ENCODE data around the gene SMIM7.

SMIM7 gene

GRCh38 chr19:16628984-16629691 is 30.8 kb downstream of the SMIM7 start:
- H3K4me2 ChIP-seq (ENCODE audit: low read length) = peak overlapping the region; percentile 82
- H3K79me2 ChIP-seq (ENCODE audit: control insufficient read depth, low read length) = peaks cover 46% of the 10 kb centered on the region
- H3K9me2 ChIP-seq (replicated peaks; ENCODE audit: control insufficient read depth, low read length) = no peaks in the 10 kb centered on the region
- TF ChIP-seq EZH2phosphoT487 (IDR thresholded peaks at IDR 0.05; ENCODE audit: borderline replicate concordance, low read length) (no peak), CTCF (IDR thresholded peaks at IDR 0.05; ENCODE audit: low read depth, low read length, poor library complexity, severe bottlenecking) (no peak)
- peaks cover 24% of the 10 kb centered on the region for H4K20me1 ChIP-seq (ENCODE audit: control insufficient read depth, insufficient read depth, low read depth, low read length)
- no peaks in the 10 kb centered on the region for H3K27me3 ChIP-seq (ENCODE audit: control insufficient read depth, low read length)
- H3F3A ChIP-seq (ENCODE audit: control insufficient read depth, insufficient read depth) = peaks cover 22% of the 10 kb centered on the region
- peaks cover 60% of the 10 kb centered on the region for H3K36me3 ChIP-seq (ENCODE audit: control insufficient read depth, low read length)
- H3K4me3 ChIP-seq (ENCODE audit: low read length) = peak overlapping the region; percentile 91
- no peaks in the 10 kb centered on the region for H3K9me3 ChIP-seq (ENCODE audit: control insufficient read depth, insufficient read depth, low read length)
- H3K27ac ChIP-seq (ENCODE audit: low read depth, low read length) = peak overlapping the region; percentile 93
- peaks cover 47% of the 10 kb centered on the region for H3K4me1 ChIP-seq (ENCODE audit: control insufficient read depth, low read length)

- no peaks in the 10 kb centered on the region for H3K9me2 ChIP-seq (replicated peaks; ENCODE audit: control insufficient read depth, low read length)
- H3K4me3 ChIP-seq (ENCODE audit: low read length) = peak within 1 kb of the TSS; percentile 91
- H3K4me1 ChIP-seq (ENCODE audit: control insufficient read depth, low read length) = peaks cover 54% of the 10 kb centered on the region
- peaks cover 26% of the 10 kb centered on the region for H4K20me1 ChIP-seq (ENCODE audit: control insufficient read depth, insufficient read depth, low read depth, low read length)
- peaks cover 50% of the 10 kb centered on the region for H3K79me2 ChIP-seq (ENCODE audit: control insufficient read depth, low read length)
- H3F3A ChIP-seq (ENCODE audit: control insufficient read depth, insufficient read depth) = peaks cover 22% of the 10 kb centered on the region
- TF ChIP-seq CTCF (IDR thresholded peaks at IDR 0.05; ENCODE audit: low read depth, low read length, poor library complexity, severe bottlenecking) = no peak
- no peak for TF ChIP-seq EZH2phosphoT487 (IDR thresholded peaks at IDR 0.05; ENCODE audit: borderline replicate concordance, low read length)
- peaks cover 61% of the 10 kb centered on the region for H3K36me3 ChIP-seq (ENCODE audit: control insufficient read depth, low read length)
- H3K4me2 ChIP-seq (ENCODE audit: low read length) = peak within 1 kb of the TSS; percentile 89
- no peaks in the 10 kb centered on the region for H3K27me3 ChIP-seq (ENCODE audit: control insufficient read depth, low read length)
- H3K9me3 ChIP-seq (ENCODE audit: control insufficient read depth, insufficient read depth, low read length) = no peaks in the 10 kb centered on the region
- H3K27ac ChIP-seq (ENCODE audit: low read depth, low read length) = peak within 1 kb of the TSS; percentile 93
These were observed 31.6 kb downstream of the SMIM7 start, which contains the start of gene MED26 for GRCh38 chr19:16628183-16628983. TSS of gene MED26 (minus strand) at chr19:16628204. CDS start at chr19:16627943, 261 bp downstream.

- peaks cover 62% of the 10 kb centered on the region for H3K36me3 ChIP-seq (ENCODE audit: control insufficient read depth, low read length)
- H4K20me1 ChIP-seq (ENCODE audit: control insufficient read depth, insufficient read depth, low read depth, low read length) = peaks cover 32% of the 10 kb centered on the region
- H3K9me3 ChIP-seq (ENCODE audit: control insufficient read depth, insufficient read depth, low read length) = no peaks in the 10 kb centered on the region
- peak overlapping the region; percentile 83 for H3K4me3 ChIP-seq (ENCODE audit: low read length)
- peaks cover 22% of the 10 kb centered on the region for H3F3A ChIP-seq (ENCODE audit: control insufficient read depth, insufficient read depth)
- peak overlapping the region; percentile 89 for H3K4me2 ChIP-seq (ENCODE audit: low read length)
- peak overlapping the region; percentile 39 for H3K27ac ChIP-seq (ENCODE audit: low read depth, low read length)
- no peaks in the 10 kb centered on the region for H3K27me3 ChIP-seq (ENCODE audit: control insufficient read depth, low read length)
- peaks cover 55% of the 10 kb centered on the region for H3K79me2 ChIP-seq (ENCODE audit: control insufficient read depth, low read length)
- TF ChIP-seq EZH2phosphoT487 (IDR thresholded peaks at IDR 0.05; ENCODE audit: borderline replicate concordance, low read length) = no peak
- TF ChIP-seq CTCF (IDR thresholded peaks at IDR 0.05; ENCODE audit: low read depth, low read length, poor library complexity, severe bottlenecking) = no peak
- H3K9me2 ChIP-seq (replicated peaks; ENCODE audit: control insufficient read depth, low read length) = no peaks in the 10 kb centered on the region
- H3K4me1 ChIP-seq (ENCODE audit: control insufficient read depth, low read length) = peaks cover 59% of the 10 kb centered on the region
These were observed 32.1 kb downstream of the SMIM7 start for GRCh38 chr19:16627928-16628182.
